Measurements from ENCODE around the gene USP6. TPM values are rescaled to one million over a fixed set of nuclear protein-coding genes. Genes with fewer than 3 reads are reported as not detected.
"Not testable (repeated sequence)": the region's sequence is repeated elsewhere in the genome, so short reads cannot be mapped to it uniquely, and the experiment has no call there.

USP6 gene
- total RNA-seq, 1 experiment from 2014 or later = not detected

GRCh38 chr17:5146122-5146521 lies 30.3 kb downstream of the USP6 start:
- not testable (repeated sequence) for H3K36me3 ChIP-seq, DNase-seq, H3K27me3 ChIP-seq, H3K9me3 ChIP-seq, H3K4me3 ChIP-seq

- not testable (repeated sequence) for H3K36me3 ChIP-seq, H3K4me3 ChIP-seq, H3K27me3 ChIP-seq, H3K9me3 ChIP-seq, DNase-seq
These were observed 44.9 kb downstream of the USP6 start for GRCh38 chr17:5160702-5161101.

GRCh38 chr17:5161793-5162192 lies 46.0 kb downstream of the USP6 start:
- not testable (repeated sequence) for H3K27me3 ChIP-seq, H3K4me3 ChIP-seq, DNase-seq, H3K9me3 ChIP-seq, H3K36me3 ChIP-seq

DNA sequence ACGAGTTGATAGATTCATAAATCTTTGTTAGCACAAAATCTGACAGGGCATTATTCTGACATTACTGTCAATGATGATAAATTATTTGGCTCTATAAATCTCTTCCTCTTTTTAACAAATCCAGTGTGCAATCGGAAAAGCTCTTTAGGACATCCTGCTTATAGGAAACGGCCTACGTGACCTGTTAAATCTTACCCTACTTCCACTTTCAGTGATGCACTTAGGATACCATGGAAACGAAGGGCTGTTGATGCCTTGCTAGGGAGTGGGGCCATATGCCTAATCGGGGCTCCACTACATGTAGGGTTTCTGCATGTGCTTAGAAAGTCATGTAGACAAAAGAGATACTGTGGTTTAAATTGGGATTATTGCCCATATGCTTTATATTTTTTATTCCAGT lies 48.6 kb downstream of the USP6 start:
- H3K27me3 ChIP-seq = no peaks in the 10 kb centered on the region
- no peak overlapping the region for H3K4me3 ChIP-seq
- no peaks in the 10 kb centered on the region for H3K36me3 ChIP-seq
- no peak for DNase-seq
- no peaks in the 10 kb centered on the region for H3K9me3 ChIP-seq

DNA sequence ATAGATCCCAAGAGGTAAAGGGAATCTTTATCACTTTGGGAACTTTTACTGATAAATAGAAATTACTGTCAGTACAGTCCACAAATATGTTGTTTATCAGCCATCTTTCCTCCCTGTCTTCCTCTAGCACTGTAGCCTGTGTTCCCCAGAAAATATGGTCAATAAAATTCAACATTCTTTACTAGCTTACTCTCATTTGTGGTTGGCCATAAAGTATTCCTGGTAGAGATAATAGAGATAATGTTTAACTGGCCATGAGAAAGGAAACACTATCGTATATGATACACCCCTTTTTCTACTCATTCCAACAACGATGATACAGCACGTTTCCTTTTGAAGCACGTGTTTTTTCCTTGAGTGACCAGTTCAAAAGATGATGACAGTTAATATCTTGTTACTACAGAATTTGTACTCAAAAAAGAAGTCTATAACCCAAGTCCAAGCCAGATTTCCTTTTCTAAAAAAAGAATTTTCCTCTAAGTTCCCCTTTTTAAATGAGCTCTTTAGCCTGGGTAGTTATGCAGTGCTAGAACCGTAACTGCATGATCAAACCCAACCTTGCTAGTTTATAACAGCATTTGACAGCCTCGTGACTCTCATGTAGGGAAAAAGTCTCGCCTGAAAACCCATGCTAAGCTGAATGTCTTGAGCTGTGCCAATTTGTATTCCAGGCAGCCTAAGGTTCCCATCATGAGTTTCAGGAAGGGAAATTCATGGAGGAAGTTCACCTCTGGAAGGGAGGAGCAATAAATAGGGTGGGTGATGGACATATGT lies 50.1 kb downstream of the USP6 start:
- not testable (repeated sequence) for H3K4me3 ChIP-seq, DNase-seq, H3K27me3 ChIP-seq, H3K36me3 ChIP-seq, H3K9me3 ChIP-seq

DNA sequence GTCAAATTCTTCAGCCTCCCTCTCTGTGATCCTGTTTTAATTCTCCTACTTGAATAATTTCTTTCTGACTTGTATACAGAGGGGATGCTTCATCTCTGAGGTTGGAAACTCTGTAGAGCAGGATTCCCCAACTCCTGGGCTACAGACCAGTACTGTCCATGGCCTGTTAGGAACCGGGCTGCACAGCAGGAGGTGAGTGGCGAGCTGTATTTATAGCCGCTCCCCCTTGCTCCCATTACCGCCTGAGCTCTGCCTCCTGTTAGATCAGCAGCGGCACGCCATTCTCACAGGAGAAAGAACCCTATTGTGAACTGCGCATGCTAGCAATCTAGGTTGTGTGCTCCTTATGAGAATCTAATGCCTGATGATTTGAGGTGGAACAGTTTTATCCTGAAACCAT lies 59.2 kb downstream of the USP6 start:
- not testable (repeated sequence) for H3K36me3 ChIP-seq, H3K4me3 ChIP-seq, H3K27me3 ChIP-seq, DNase-seq, H3K9me3 ChIP-seq

- peaks cover 32% of the 10 kb centered on the region for H3K9me3 ChIP-seq
These were observed 63.2 kb downstream of the USP6 start for GRCh38 chr17:5179003-5179402.

GRCh38 chr17:5181509-5182305 lies 65.9 kb downstream of the USP6 start:
- H3K4me3 ChIP-seq = no peak overlapping the region
- no peak for DNase-seq
- peaks cover 8% of the 10 kb centered on the region; the same call in 1 of the 2 replicates for H3K36me3 ChIP-seq
- no peaks in the 10 kb centered on the region for H3K27me3 ChIP-seq
- H3K9me3 ChIP-seq = peaks cover 36% of the 10 kb centered on the region

More at GRCh38 chr17:5179003-5179402, 63.2 kb downstream of the USP6 start:
- Histone ChIP-seq H3K27me3 (no peaks in the 10 kb centered on the region), H3K36me3 (peaks cover 5% of the 10 kb centered on the region; the same call in 1 of the 2 replicates), H3K4me3 (no peak overlapping the region)
- no peak for DNase-seq

DNA sequence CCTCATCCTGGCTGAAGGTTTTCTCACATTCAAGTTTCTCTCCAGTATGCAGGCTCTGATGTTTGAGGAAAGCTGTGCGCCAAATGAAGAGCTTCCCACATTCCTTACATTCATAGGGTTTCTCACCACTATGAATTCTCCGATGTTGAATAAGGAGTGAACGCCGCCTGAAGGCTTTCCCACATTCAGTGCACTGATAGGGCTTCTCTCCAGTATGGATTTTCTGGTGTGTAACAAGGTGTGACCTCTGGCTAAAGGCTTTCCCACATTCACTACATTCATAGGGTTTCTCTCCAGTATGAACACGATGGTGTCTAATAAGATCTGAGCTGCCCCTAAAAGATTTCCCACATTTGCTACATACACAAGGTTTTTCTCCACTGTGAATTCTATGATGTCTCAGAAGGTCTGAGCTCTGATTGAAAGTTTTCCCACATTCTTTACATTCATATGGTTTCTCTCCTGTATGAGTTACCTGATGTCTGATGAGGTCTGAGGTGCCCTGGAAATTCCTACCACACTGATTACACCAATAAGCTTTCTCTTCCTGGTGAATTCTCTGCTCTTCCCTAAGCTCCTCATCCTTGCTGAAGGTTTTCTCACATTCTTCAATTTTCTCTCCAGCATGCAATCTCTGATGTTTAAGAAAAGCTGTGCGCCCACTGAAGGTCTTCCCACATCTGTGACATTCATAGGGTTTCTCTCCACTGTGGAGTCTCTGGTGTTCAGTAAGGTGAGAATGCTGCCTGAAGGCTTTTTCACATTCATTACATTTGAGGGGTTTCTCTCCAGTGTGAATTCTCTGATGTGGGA lies 67.0 kb downstream of the USP6 start:
- DNase-seq = no peak
- H3K36me3 ChIP-seq = peaks cover 8% of the 10 kb centered on the region
- no peak overlapping the region for H3K4me3 ChIP-seq
- H3K9me3 ChIP-seq = peaks cover 36% of the 10 kb centered on the region
- H3K27me3 ChIP-seq = no peaks in the 10 kb centered on the region

DNA sequence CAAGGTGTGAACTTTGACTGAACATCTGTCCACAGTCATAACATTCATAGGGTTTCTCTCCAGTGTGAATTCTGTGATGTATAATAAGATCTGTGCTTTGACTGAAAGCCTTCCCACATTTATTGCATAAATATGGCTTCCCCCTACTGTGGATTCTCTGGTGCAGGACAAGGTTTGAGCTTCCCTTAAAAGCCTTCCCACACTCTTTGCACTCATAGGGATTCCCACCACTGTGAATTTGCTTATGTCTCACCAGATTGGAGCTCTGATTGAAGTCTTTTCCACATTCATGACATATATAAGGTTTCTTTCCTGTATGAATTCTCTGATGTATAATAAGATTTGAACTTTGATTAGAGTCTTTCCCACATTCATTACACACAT lies 67.6 kb downstream of the USP6 start:
- H3K9me3 ChIP-seq = peaks cover 35% of the 10 kb centered on the region
- no peak for DNase-seq
- peaks cover 8% of the 10 kb centered on the region for H3K36me3 ChIP-seq
- no peak overlapping the region for H3K4me3 ChIP-seq
- H3K27me3 ChIP-seq = no peaks in the 10 kb centered on the region

DNA sequence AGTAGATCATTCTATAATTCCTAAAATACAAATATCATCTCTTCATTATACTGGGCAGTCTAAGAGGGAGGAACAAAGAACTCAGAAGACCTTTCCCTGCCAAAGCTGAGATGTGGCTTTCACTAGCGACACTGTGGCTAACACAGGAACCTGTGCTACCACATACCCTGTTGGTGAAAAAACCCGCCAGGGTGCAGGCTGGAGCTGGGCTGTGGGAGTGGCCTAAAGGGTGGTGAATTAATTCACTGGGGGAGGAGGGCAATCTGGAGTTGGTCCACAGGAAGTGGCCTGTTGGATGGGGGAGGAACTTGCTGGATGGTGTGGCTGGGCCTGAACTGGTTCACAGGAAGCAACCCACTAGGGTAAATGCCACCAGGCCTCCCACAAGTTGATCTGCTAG lies 68.5 kb downstream of the USP6 start:
- peaks cover 33% of the 10 kb centered on the region for H3K9me3 ChIP-seq
- no peak for DNase-seq
- H3K27me3 ChIP-seq = no peaks in the 10 kb centered on the region
- H3K36me3 ChIP-seq = peaks cover 10% of the 10 kb centered on the region
- H3K4me3 ChIP-seq = no peak overlapping the region

- H3K9me3 ChIP-seq = peaks cover 4% of the 10 kb centered on the region
These were observed 75.9 kb downstream of the USP6 start, which contains the start of gene ZNF594 for GRCh38 chr17:5191541-5192417. ZNF594 (minus strand) TSS chr17:5191868; CDS start chr17:5184256, 7,612 bp downstream.

DNA sequence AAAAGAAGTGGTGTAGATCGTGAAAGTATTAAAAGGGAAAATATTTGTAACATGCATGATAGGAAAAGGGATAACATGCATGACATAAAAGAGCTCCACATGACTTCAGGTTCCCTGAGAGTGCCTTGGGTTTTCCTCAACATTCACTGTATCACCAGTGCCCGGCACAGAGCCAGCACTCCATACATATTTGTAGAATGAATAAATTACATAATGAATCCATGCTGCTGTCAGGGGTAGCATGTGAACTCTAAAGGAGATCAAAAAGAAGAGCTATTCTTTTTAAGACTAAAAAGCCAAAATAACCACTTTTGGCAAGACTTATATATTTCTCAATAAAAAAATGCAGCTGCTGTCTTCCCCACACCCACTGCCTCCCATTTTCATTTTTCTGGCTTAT lies 78.5 kb downstream of the USP6 start:
- DNase-seq = peak; percentile 31

More at GRCh38 chr17:5191541-5192417, 75.9 kb downstream of the USP6 start, which contains the start of gene ZNF594:
- peaks cover 9% of the 10 kb centered on the region for H3K36me3 ChIP-seq
- peak within 1 kb of the TSS; percentile 68 for H3K4me3 ChIP-seq
- H3K27me3 ChIP-seq = no peaks in the 10 kb centered on the region
- DNase-seq = peak; percentile 95

DNA sequence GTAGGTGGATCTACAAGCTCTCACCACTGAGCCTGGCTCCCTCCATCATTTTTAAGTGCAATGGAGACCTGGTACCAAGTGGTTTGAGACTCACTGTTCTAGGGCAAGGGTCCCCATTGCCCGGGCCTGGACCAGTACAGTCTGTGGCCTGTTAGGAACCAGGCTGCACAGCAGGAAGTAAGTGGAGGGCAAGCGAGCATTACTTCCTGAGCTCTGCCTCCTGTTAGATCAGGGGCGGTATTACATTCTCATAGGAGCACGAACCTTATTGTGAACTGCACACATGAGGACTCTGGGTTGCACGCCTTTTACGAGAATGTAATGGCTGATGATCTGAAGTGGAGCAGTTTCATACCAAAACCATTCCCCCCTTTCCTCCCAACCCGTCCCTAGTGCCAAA lies 82.6 kb downstream of the USP6 start:
- Histone ChIP-seq H3K4me3 (no peak overlapping the region), H3K27me3 (no peaks in the 10 kb centered on the region), H3K9me3 (peaks cover under 1% of the 10 kb centered on the region; the same call in 1 of the 2 replicates), H3K36me3 (no peaks in the 10 kb centered on the region)
- no peak for DNase-seq

More for the DNA sequence above, 78.5 kb downstream of the USP6 start:
- Histone ChIP-seq H3K36me3 (peaks cover 7% of the 10 kb centered on the region; the same call in 1 of the 2 replicates), H3K27me3 (no peaks in the 10 kb centered on the region), H3K4me3 (no peak overlapping the region), H3K9me3 (peaks cover 4% of the 10 kb centered on the region)

DNA sequence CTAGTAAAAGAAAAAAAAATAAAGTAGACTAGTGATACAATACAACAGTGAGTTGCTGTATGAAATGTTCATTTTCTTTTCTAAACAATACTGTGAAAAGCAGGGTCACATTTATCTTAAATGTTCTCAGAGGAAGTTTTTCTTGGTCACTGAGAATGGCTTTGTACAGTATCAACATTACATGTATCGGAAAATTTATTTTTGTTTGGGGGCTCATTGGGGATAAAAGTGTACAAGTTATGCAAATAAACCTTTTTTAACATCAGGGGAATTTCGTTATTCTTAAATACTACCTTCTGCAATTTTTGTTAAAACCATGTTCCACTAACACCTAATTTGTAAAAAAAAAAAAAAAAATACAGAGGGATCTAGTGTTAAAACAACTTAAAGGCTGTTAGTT lies 84.5 kb downstream of the USP6 start:
- DNase-seq = no peak
- H3K27me3 ChIP-seq = no peaks in the 10 kb centered on the region
- no peak overlapping the region for H3K4me3 ChIP-seq
- peaks cover 4% of the 10 kb centered on the region; the same call in 1 of the 2 replicates for H3K9me3 ChIP-seq
- no peaks in the 10 kb centered on the region for H3K36me3 ChIP-seq

DNA sequence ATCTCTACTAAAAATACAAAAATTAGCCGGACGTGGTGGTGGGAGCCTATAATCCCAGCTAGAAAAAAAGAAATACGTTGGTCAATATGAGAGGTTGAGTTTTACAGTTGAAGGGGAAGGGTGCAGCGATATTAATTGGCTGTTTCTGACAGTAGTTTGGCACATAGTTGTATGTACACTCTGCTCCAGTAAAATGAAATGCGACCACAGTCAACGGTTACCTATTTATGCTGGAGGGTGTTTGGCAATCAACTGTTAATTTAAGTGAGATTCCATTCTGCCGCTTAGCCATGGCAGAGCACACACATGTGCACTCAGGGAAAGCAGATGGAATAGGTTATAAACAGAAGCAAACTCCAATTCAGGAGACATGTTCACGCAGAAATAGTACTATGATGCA lies 85.2 kb downstream of the USP6 start:
- DNase-seq = no peak
- Histone ChIP-seq H3K36me3 (no peaks in the 10 kb centered on the region), H3K27me3 (no peaks in the 10 kb centered on the region), H3K9me3 (peaks cover 4% of the 10 kb centered on the region; the same call in 1 of the 2 replicates), H3K4me3 (no peak overlapping the region)

Measured in MG63 (cell line).